ENCODE measurements around the gene AQP12A.

DNA sequence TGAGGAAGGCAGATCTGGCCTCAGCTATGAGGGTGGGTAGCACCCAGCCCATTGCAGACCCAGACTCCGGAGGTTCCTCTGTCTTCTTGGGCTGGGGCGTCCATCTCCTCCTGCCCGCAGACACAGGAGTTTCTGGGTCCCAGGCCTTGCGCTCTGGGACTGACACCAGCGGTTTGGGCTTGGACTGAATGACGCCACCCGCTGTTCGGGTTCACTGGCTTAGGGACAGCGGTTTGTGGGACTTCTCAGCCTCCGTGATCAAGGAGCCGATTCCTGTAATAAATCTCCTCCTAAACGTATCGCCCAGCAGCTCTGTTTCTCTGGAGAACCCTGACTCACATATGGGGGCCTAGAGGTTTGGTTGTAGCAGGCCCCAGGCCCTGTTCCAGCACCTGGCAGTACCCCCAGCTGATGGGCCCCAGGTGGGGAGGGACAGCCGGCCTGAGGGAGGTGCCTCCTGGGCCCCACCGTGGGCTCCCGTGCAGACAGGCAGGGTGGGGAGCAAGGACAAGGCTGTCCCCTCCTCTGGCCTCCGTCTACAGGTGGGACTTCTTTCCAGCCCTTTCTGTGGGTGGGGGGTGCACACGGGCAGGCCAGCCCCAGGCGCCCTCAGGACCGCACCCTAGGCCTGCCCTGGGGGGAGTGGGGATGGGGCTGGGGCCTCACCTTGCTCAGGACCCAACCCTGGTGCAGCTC lies 4.5 kb upstream of the AQP12A start:
- TF ChIP-seq CTCF (IDR thresholded peaks at IDR 0.05) = no peak
- TF ChIP-seq POLR2A (IDR thresholded peaks at IDR 0.05) = no peak
- no peak for TF ChIP-seq EP300 (IDR thresholded peaks at IDR 0.05)

Data from stomach (tissue), 4 donors.